ENCODE results near the gene TBX21. TPM values are rescaled to one million over a fixed set of nuclear protein-coding genes. Genes with fewer than 3 reads are reported as not detected.

The TBX21 gene
- total RNA-seq, 2 donors from 2014 or later, result not detected

GRCh38 chr17:47757386-47757785, 24.4 kb downstream of the TBX21 start:
- Histone ChIP-seq H3K36me3 (ENCODE audit: control insufficient read depth, insufficient read depth, low read length) (no peaks in the 10 kb centered on the region), H3K9ac (ENCODE audit: extremely low read depth, low read length, poor library complexity, severe bottlenecking) (no peak overlapping the region), H3K27ac (ENCODE audit: low read depth, low read length) (no peak overlapping the region), H3K4me3 (ENCODE audit: low read length) (no peak overlapping the region), H3K27me3 (ENCODE audit: control insufficient read depth, insufficient read depth, low read length, poor library complexity, severe bottlenecking) (peaks cover 59% of the 10 kb centered on the region), H3K4me1 (ENCODE audit: control insufficient read depth, insufficient read depth, low read length) (no peaks in the 10 kb centered on the region), H3K9me3 (ENCODE audit: control insufficient read depth, low read length) (peaks cover 15% of the 10 kb centered on the region)
- Mint-ChIP-seq H3K27ac (no peak overlapping the region), H3K4me3 (no peak overlapping the region), H3K4me1 (no peaks in the 10 kb centered on the region), H3K36me3 (ENCODE audit: low read depth) (no peaks in the 10 kb centered on the region), H3K27me3 (ENCODE audit: insufficient read depth) (peaks cover 56% of the 10 kb centered on the region), H3K9me3 (peaks cover 3% of the 10 kb centered on the region)
- TF ChIP-seq, protein P1, sequence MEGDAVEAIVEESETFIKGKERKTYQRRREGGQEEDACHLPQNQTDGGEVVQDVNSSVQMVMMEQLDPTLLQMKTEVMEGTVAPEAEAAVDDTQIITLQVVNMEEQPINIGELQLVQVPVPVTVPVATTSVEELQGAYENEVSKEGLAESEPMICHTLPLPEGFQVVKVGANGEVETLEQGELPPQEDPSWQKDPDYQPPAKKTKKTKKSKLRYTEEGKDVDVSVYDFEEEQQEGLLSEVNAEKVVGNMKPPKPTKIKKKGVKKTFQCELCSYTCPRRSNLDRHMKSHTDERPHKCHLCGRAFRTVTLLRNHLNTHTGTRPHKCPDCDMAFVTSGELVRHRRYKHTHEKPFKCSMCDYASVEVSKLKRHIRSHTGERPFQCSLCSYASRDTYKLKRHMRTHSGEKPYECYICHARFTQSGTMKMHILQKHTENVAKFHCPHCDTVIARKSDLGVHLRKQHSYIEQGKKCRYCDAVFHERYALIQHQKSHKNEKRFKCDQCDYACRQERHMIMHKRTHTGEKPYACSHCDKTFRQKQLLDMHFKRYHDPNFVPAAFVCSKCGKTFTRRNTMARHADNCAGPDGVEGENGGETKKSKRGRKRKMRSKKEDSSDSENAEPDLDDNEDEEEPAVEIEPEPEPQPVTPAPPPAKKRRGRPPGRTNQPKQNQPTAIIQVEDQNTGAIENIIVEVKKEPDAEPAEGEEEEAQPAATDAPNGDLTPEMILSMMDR (conservative IDR thresholded peaks at IDR 0.05), result no peak
- no peak for DNase-seq
- 36% methylated on average over 1 of the region's 1 CpG; no CpG with 5 or more reads in 1 of the 2 experiments for WGBS, 2 experiments (ENCODE audit: insufficient coverage in 1 of 2, insufficient read length in 1 of 2)

DNA sequence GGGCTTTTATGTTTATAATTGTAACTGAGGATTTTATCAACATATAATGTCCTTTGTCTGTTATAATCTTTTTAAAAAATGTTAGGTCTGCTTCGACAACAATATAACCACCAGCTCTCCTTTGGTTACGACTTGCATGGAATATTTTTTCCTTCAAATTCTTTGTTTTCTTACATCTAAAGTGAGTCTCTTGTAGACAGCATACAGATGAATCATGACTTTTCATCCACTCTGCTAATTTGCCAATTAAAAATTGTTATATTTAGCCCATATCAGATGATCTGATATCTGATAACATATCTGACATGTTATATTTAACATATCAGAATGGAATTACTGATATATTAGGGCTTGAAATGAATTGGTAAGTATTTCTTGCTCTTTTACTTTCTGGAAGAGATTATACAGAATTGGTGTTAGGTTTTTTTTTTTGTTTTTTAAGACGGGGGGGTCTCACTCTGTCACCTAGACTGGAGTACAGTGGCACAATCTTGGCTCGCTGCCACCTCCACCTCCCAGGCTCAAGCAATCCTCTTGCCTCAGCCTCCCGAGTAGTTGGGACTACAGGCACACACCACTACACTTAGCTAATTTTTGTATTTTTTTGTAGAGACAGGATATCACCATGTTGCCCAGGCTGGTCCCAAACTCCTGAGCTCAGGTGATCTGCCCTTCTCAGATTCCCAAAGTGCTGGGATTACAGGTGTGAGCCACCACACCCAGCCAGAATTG, 27.5 kb downstream of the TBX21 start:
- 73 to 86% methylated on average over 3 to 5 of the region's 5 CpGs for WGBS, 2 experiments (ENCODE audit: insufficient coverage in 1 of 2, insufficient read length in 1 of 2)
- peaks cover 3% of the 10 kb centered on the region for H3K9me3 Mint-ChIP-seq
- no peaks in the 10 kb centered on the region for H3K4me1 ChIP-seq (ENCODE audit: control insufficient read depth, insufficient read depth, low read length)

DNA sequence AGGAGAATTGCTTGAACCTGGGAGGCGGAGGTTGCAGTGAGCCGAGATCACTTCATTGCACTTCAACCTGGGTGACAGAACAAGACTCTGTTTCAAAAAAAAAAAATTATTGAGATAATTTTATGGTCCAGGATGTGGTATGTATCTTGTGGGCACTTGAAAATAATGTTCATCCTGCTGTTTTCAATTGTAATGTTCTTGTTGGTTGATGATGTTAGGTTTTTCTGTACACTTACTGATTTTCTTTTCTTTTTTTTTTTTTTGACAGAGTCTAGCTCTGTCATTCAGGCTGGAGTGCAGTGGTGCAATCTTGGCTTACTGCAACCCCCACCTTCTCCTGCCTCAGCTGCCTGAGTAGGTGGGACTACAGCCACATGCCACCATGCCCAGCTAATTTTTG, 29.7 kb downstream of the TBX21 start:
- WGBS, 2 experiments (ENCODE audit: insufficient coverage in 1 of 2, insufficient read length in 1 of 2), result 90 to 93% methylated on average over 2 of the region's 2 CpGs

More for the DNA sequence above, 27.5 kb downstream of the TBX21 start:
- Histone ChIP-seq H3K9ac (ENCODE audit: extremely low read depth, low read length, poor library complexity, severe bottlenecking) (no peak overlapping the region), H3K27ac (ENCODE audit: low read depth, low read length) (no peak overlapping the region), H3K9me3 (ENCODE audit: control insufficient read depth, low read length) (peaks cover 20% of the 10 kb centered on the region), H3K27me3 (ENCODE audit: control insufficient read depth, insufficient read depth, low read length, poor library complexity, severe bottlenecking) (peaks cover 43% of the 10 kb centered on the region), H3K36me3 (ENCODE audit: control insufficient read depth, insufficient read depth, low read length) (no peaks in the 10 kb centered on the region), H3K4me3 (ENCODE audit: low read length) (no peak overlapping the region)
- H3K4me1 Mint-ChIP-seq, result no peaks in the 10 kb centered on the region
- no peak overlapping the region for H3K27ac Mint-ChIP-seq
- H3K4me3 Mint-ChIP-seq, result no peak overlapping the region
- no peak for DNase-seq
- TF ChIP-seq, protein P1 (conservative IDR thresholded peaks at IDR 0.05), result no peak
- no peaks in the 10 kb centered on the region for H3K36me3 Mint-ChIP-seq (ENCODE audit: low read depth)
- peaks cover 52% of the 10 kb centered on the region for H3K27me3 Mint-ChIP-seq (ENCODE audit: insufficient read depth)

More for the DNA sequence above, 29.7 kb downstream of the TBX21 start:
- no peak overlapping the region for H3K9ac ChIP-seq (ENCODE audit: extremely low read depth, low read length, poor library complexity, severe bottlenecking)
- H3K4me1 ChIP-seq (ENCODE audit: control insufficient read depth, insufficient read depth, low read length), result no peaks in the 10 kb centered on the region
- TF ChIP-seq, protein P1 (conservative IDR thresholded peaks at IDR 0.05), result no peak
- peaks cover 41% of the 10 kb centered on the region for H3K27me3 Mint-ChIP-seq (ENCODE audit: insufficient read depth)
- no peaks in the 10 kb centered on the region for H3K4me1 Mint-ChIP-seq
- H3K27ac Mint-ChIP-seq, result no peak overlapping the region
- DNase-seq, result no peak
- peaks cover 4% of the 10 kb centered on the region for H3K9me3 Mint-ChIP-seq
- no peaks in the 10 kb centered on the region for H3K36me3 ChIP-seq (ENCODE audit: control insufficient read depth, insufficient read depth, low read length)
- H3K27me3 ChIP-seq (ENCODE audit: control insufficient read depth, insufficient read depth, low read length, poor library complexity, severe bottlenecking), result peaks cover 32% of the 10 kb centered on the region
- H3K9me3 ChIP-seq (ENCODE audit: control insufficient read depth, low read length), result peaks cover 14% of the 10 kb centered on the region
- no peak overlapping the region for H3K4me3 Mint-ChIP-seq
- H3K4me3 ChIP-seq (ENCODE audit: low read length), result no peak overlapping the region
- H3K36me3 Mint-ChIP-seq (ENCODE audit: low read depth), result no peaks in the 10 kb centered on the region
- no peak overlapping the region for H3K27ac ChIP-seq (ENCODE audit: low read depth, low read length)

All from endodermal cell (in vitro differentiated cells).